ENCODE data around the gene TMEM119.

TMEM119 gene

GRCh38 chr12:108642899-108643654 lies 45.2 kb upstream of the TMEM119 start:
- no peak overlapping the region for H3K27ac ChIP-seq
- TF ChIP-seq CTCF (conservative IDR thresholded peaks at IDR 0.05) = no peak
- no peak for TF ChIP-seq ZFX (IDR thresholded peaks at IDR 0.05)

GRCh38 chr12:108642269-108642870 lies 44.5 kb upstream of the TMEM119 start:
- H3K27ac ChIP-seq = no peak overlapping the region
- TF ChIP-seq ZFX (IDR thresholded peaks at IDR 0.05) = no peak
- TF ChIP-seq CTCF (conservative IDR thresholded peaks at IDR 0.05) = no peak

- H3K27ac ChIP-seq = no peak overlapping the region
- no peak for TF ChIP-seq ZFX (IDR thresholded peaks at IDR 0.05)
Measured at GRCh38 chr12:108641446-108642268, 43.8 kb upstream of the TMEM119 start.

- TF ChIP-seq ZFX (IDR thresholded peaks at IDR 0.05) (no peak), CTCF (conservative IDR thresholded peaks at IDR 0.05) (no peak)
- H3K27ac ChIP-seq = no peak overlapping the region
Measured at GRCh38 chr12:108640802-108641445, 43.0 kb upstream of the TMEM119 start.

- TF ChIP-seq ZFX (IDR thresholded peaks at IDR 0.05) (no peak), CTCF (conservative IDR thresholded peaks at IDR 0.05) (no peak)
- no peak overlapping the region for H3K27ac ChIP-seq
Measured at GRCh38 chr12:108638997-108639822, 41.3 kb upstream of the TMEM119 start.

- TF ChIP-seq ZFX (IDR thresholded peaks at IDR 0.05) (no peak), CTCF (conservative IDR thresholded peaks at IDR 0.05) (no peak)
- H3K27ac ChIP-seq = no peak overlapping the region
Measured at GRCh38 chr12:108638141-108638827, 40.4 kb upstream of the TMEM119 start.
